OCI-LY3 (cell line): ENCODE results near the gene LMBR1.

Source experiments
- H2AFZ ChIP-seq: fragments of 200-600, 300-600 bp; shearing (Covaris generic); 2 replicates; pipeline ENCODE4 v1.6.0; 2014; ENCODE audit warnings: antibody characterized with exemption, low read depth, low read length
- H3K27ac ChIP-seq: fragments of 200-600, 300-600 bp; sonication (generic); 2 replicates; pipeline ENCODE4 v1.5.1; 2014; ENCODE audit warnings: mild to moderate bottlenecking, low read length, moderate library complexity, mixed read lengths
- H3K27me3 ChIP-seq: fragments of 200-600, 300-600 bp; sonication (generic); 2 replicates; pipeline ENCODE4 v1.6.1; 2014; ENCODE audit warnings: low read depth, low read length, mixed read lengths
- H3K36me3 ChIP-seq: fragments of 200-600, 300-600 bp; sonication (generic); replicated peaks from 2 replicates; pipeline ENCODE3; 2014; ENCODE audit warnings: low read depth, low read length, mixed read lengths
- H3K4me1 ChIP-seq: fragments of 300-600, 200-600 bp; sonication (generic); 2 replicates; pipeline ENCODE4 v1.6.1; 2014; ENCODE audit warnings: low read length, mixed read lengths
- H3K4me2 ChIP-seq: fragments of 200-600, 300-600 bp; sonication (generic); 2 replicates; pipeline ENCODE4 v1.6.1; 2014; ENCODE audit warnings: low read length, mixed read lengths
- H3K4me3 ChIP-seq: fragments of 300-600, 200-600 bp; sonication (generic); 2 replicates; pipeline ENCODE4 v1.5.1; 2014; ENCODE audit warnings: antibody characterized with exemption, mild to moderate bottlenecking, low read length, moderate library complexity
- H3K79me2 ChIP-seq: fragments of 300-600, 200-600 bp; shearing (Covaris generic); 2 replicates; pipeline ENCODE4 v1.6.1; 2014; ENCODE audit warnings: mild to moderate bottlenecking, low read length, mixed read lengths
- H3K9ac ChIP-seq: fragments of 300-600, 200-600 bp; shearing (Covaris generic); 2 replicates; pipeline ENCODE4 v1.6.0; 2014; ENCODE audit warnings: mild to moderate bottlenecking, low read length, moderate library complexity
- H3K9me3 ChIP-seq: fragments of 200-600, 300-600 bp; shearing (Covaris generic); 2 replicates; pipeline ENCODE4 v1.6.1; 2014; ENCODE audit warnings: low read length, mixed read lengths; ENCODE audit not compliant: insufficient read depth
- H4K20me1 ChIP-seq: fragments of 200-600, 300-600 bp; sonication (generic); 2 replicates; pipeline ENCODE4 v1.6.1; 2016; ENCODE audit warnings: low read length, mixed read lengths; ENCODE audit not compliant: insufficient read depth
- CTCF ChIP-seq: fragments of 200-600, 300-600 bp; sonication (generic); IDR thresholded peaks from 2 replicates; pipeline ENCODE4 v1.5.1; 2014; ENCODE audit warnings: antibody characterized with exemption, low read length, low read depth
- EZH2phosphoT487 ChIP-seq: fragments of 200-600 bp; shearing (Covaris generic); IDR thresholded peaks from 2 replicates; pipeline ENCODE4 v1.6.1; 2018; ENCODE audit warnings: antibody characterized with exemption, mixed run types, low read depth

The LMBR1 gene

GRCh38 chr7:156840134-156840533, 52.8 kb downstream of the LMBR1 start:
- Histone ChIP-seq H3K27me3 (no peaks in the 10 kb centered on the region), H3K9me3 (no peaks in the 10 kb centered on the region), H3K27ac (no peak overlapping the region), H3K36me3 (peaks cover 4% of the 10 kb centered on the region), H3K9ac (no peak overlapping the region), H2AFZ (no peak overlapping the region), H3K4me2 (no peak overlapping the region), H3K4me3 (no peak overlapping the region), H3K4me1 (no peaks in the 10 kb centered on the region), H3K79me2 (peaks cover 39% of the 10 kb centered on the region), H4K20me1 (peaks cover 25% of the 10 kb centered on the region)
- no peak for TF ChIP-seq EZH2phosphoT487
- no peak for TF ChIP-seq CTCF

- H3K9me3 ChIP-seq = no peaks in the 10 kb centered on the region
- no peak overlapping the region for H3K9ac ChIP-seq
- no peaks in the 10 kb centered on the region for H3K27me3 ChIP-seq
- TF ChIP-seq CTCF (no peak), EZH2phosphoT487 (no peak)
- no peak overlapping the region for H2AFZ ChIP-seq
- H3K4me2 ChIP-seq = no peak overlapping the region
- H4K20me1 ChIP-seq = peaks cover 14% of the 10 kb centered on the region
- no peak overlapping the region for H3K4me3 ChIP-seq
- peaks cover 20% of the 10 kb centered on the region for H3K36me3 ChIP-seq
- peaks cover 14% of the 10 kb centered on the region for H3K79me2 ChIP-seq
- H3K4me1 ChIP-seq = peaks cover 21% of the 10 kb centered on the region
- H3K27ac ChIP-seq = no peak overlapping the region
Measured at GRCh38 chr7:156836443-156836842, 56.5 kb downstream of the LMBR1 start.

GRCh38 chr7:156834462-156834861, 58.5 kb downstream of the LMBR1 start:
- no peak overlapping the region for H3K4me3 ChIP-seq
- H3K27me3 ChIP-seq = no peaks in the 10 kb centered on the region
- H2AFZ ChIP-seq = no peak overlapping the region
- no peaks in the 10 kb centered on the region for H3K9me3 ChIP-seq
- peaks cover 13% of the 10 kb centered on the region for H4K20me1 ChIP-seq
- no peak for TF ChIP-seq CTCF
- TF ChIP-seq EZH2phosphoT487 = no peak
- no peak overlapping the region for H3K27ac ChIP-seq
- H3K4me1 ChIP-seq = peaks cover 34% of the 10 kb centered on the region
- H3K4me2 ChIP-seq = no peak overlapping the region
- H3K9ac ChIP-seq = no peak overlapping the region
- peaks cover 21% of the 10 kb centered on the region for H3K36me3 ChIP-seq
- peaks cover 4% of the 10 kb centered on the region for H3K79me2 ChIP-seq

- no peak overlapping the region for H3K4me3 ChIP-seq
- no peaks in the 10 kb centered on the region for H3K79me2 ChIP-seq
- no peaks in the 10 kb centered on the region for H3K27me3 ChIP-seq
- H3K27ac ChIP-seq = no peak overlapping the region
- H3K4me2 ChIP-seq = peak overlapping the region; percentile 42
- H4K20me1 ChIP-seq = peaks cover 16% of the 10 kb centered on the region
- H2AFZ ChIP-seq = no peak overlapping the region
- peaks cover 38% of the 10 kb centered on the region for H3K4me1 ChIP-seq
- H3K9me3 ChIP-seq = no peaks in the 10 kb centered on the region
- H3K36me3 ChIP-seq = peaks cover 22% of the 10 kb centered on the region
- no peak overlapping the region for H3K9ac ChIP-seq
- TF ChIP-seq CTCF = no peak
Measured at GRCh38 chr7:156833312-156833711, 59.7 kb downstream of the LMBR1 start.
